ENCODE results near the gene TCEANC2.
"Not testable (repeated sequence)": the region's sequence is repeated elsewhere in the genome, so short reads cannot be mapped to it uniquely, and the experiment has no call there.

The TCEANC2 gene

DNA sequence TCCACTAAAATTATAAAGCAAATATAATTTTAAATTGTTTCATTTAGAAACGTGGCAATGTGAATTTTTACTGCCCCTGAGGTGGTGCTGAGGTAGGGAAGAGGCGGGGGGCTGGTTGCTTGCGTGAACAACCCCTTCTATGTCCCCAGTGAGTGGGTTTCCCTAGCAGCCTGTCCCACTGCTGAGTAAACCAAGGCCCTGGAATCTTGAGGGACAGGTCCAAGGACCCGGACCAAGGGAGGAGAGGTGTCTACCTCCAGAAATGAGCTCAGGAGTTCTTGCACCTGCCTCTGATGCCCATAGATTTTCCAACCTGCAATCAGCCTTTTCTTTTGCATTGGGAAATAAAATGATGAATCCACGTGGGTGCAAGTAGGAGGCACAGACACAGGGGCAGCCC, 34.8 kb upstream of the TCEANC2 start:
- Histone ChIP-seq H3K36me3 (no peaks in the 10 kb centered on the region), H3K9me3 (no peaks in the 10 kb centered on the region), H3K27ac (no peak overlapping the region), H3K4me1 (ENCODE audit: control insufficient read depth in 1 of 2, insufficient read depth in 1 of 2, low read depth in 1 of 2, low read length in 1 of 2) (no peaks in the 10 kb centered on the region), H3K27me3 (no peaks in the 10 kb centered on the region), H3K4me3 (ENCODE audit: low read depth in 1 of 2, low read length in 1 of 2) (no peak overlapping the region)
- TF ChIP-seq CTCF (IDR thresholded peaks at IDR 0.05): no peak

- H3K9me3 ChIP-seq; H3K36me3 ChIP-seq; H3K27ac ChIP-seq; H3K4me1 ChIP-seq (ENCODE audit: control insufficient read depth in 1 of 2, insufficient read depth in 1 of 2, low read depth in 1 of 2, low read length in 1 of 2); H3K27me3 ChIP-seq; H3K4me3 ChIP-seq (ENCODE audit: low read depth in 1 of 2, low read length in 1 of 2): not testable (repeated sequence)
Observed at GRCh38 chr1:54019562-54020176, 33.7 kb upstream of the TCEANC2 start.

GRCh38 chr1:54024358-54024757, 29.1 kb upstream of the TCEANC2 start:
- Histone ChIP-seq H3K36me3 (peaks cover 6% of the 10 kb centered on the region), H3K27ac (no peak overlapping the region), H3K4me3 (ENCODE audit: low read depth in 1 of 2, low read length in 1 of 2) (no peak overlapping the region), H3K27me3 (no peaks in the 10 kb centered on the region), H3K4me1 (ENCODE audit: control insufficient read depth in 1 of 2, insufficient read depth in 1 of 2, low read depth in 1 of 2, low read length in 1 of 2) (no peaks in the 10 kb centered on the region), H3K9me3 (no peaks in the 10 kb centered on the region)
- TF ChIP-seq CTCF (IDR thresholded peaks at IDR 0.05): no peak

DNA sequence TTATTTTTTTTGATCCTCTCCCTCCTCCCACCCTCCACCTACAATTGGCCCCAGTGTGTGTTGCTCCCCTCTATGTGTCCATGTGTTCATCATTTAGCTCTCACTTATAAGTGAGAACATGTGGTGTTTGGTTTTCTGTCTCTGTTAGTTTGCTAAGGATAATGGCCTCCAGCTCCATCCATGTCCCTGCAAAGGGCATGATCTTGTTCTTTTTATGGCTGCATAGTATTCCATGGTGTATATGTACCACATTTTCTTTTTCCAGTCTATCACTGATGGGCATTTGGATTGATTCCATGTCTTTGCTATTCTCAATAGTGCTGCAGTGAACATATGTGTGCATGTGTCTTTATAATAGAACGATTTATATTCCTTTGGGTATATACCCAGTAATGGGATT, 28.6 kb upstream of the TCEANC2 start:
- H3K27ac ChIP-seq; H3K4me3 ChIP-seq (ENCODE audit: low read depth in 1 of 2, low read length in 1 of 2); H3K9me3 ChIP-seq; H3K4me1 ChIP-seq (ENCODE audit: control insufficient read depth in 1 of 2, insufficient read depth in 1 of 2, low read depth in 1 of 2, low read length in 1 of 2); H3K27me3 ChIP-seq: not testable (repeated sequence)
- H3K36me3 ChIP-seq: peaks cover 11% of the 10 kb centered on the region

DNA sequence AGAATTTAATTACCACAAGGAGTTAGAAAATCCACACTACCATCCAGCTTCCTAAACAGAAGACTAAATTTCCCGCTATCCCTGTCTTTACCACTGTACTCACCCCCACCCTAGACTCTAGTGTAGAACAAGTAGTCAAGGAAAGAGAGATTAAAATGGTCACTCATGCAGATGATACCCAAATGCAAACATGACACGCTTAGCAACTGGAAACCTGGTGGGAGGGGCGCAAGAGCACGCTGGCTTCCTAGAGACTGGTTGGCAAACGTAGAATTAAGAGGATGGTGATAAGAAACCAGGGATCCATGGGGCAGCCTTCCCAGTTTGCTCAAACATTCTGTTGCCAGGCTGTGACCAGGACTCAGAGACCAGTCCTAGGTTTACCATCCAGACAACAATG, 25.6 kb upstream of the TCEANC2 start:
- H3K4me1 ChIP-seq (ENCODE audit: control insufficient read depth in 1 of 2, insufficient read depth in 1 of 2, low read depth in 1 of 2, low read length in 1 of 2): no peaks in the 10 kb centered on the region
- no peaks in the 10 kb centered on the region for H3K27me3 ChIP-seq
- no peak overlapping the region for H3K27ac ChIP-seq
- H3K4me3 ChIP-seq (ENCODE audit: low read depth in 1 of 2, low read length in 1 of 2): no peak overlapping the region
- TF ChIP-seq CTCF (IDR thresholded peaks at IDR 0.05): no peak
- no peaks in the 10 kb centered on the region for H3K9me3 ChIP-seq
- H3K36me3 ChIP-seq: peaks cover 41% of the 10 kb centered on the region

DNA sequence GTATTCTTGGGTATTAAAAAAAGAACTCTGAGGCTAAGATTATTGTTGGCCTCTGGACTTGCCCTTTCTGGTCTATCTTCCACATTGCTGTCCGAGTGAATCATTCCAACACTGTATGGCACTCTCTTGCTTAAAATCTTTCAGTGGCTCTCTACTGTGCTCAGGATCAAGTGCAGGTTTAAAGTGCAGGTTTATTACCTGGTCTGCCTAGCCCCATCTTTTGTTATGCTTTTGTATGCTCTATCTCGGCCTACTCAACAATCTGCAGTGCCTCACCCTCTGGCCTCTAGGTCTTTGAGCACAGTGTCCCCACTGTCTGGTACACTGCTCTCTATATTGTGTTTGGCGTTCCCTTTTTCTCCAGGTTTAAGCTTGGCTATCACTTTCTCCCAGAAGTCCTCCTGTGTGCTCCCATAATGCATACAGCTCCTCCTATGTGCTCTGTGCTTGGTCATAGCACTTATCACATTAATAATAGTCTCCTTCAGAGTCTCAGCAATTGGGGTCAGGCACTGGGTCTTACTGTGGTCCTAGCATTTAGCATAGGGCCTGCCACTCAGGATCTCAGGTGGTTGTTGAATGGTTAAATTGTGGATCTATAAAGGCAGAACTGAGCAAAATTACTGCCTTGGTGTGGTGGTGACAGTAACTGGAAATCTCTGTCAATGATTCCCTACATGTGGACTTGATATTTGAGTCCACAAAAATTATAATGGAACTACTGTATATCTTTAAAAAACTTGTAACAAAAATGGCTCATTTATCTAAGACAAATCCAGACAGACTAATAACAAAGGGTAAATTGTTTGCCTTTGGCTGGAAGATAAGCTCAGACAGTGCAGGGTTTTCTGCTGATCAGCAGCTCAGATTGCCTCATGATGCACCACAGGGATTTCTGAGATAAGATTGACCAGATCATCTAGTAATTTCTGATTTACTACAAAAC, 24.8 kb upstream of the TCEANC2 start:
- no peak overlapping the region for H3K27ac ChIP-seq
- peaks cover 48% of the 10 kb centered on the region for H3K36me3 ChIP-seq
- no peak for TF ChIP-seq CTCF (IDR thresholded peaks at IDR 0.05)
- no peak overlapping the region for H3K4me3 ChIP-seq (ENCODE audit: low read depth in 1 of 2, low read length in 1 of 2)
- no peaks in the 10 kb centered on the region for H3K27me3 ChIP-seq
- H3K4me1 ChIP-seq (ENCODE audit: control insufficient read depth in 1 of 2, insufficient read depth in 1 of 2, low read depth in 1 of 2, low read length in 1 of 2): no peaks in the 10 kb centered on the region
- H3K9me3 ChIP-seq: no peaks in the 10 kb centered on the region
